Measurements from ENCODE around the gene TTLL11.

The TTLL11 gene

GRCh38 chr9:122125158-122125508 is 32.0 kb upstream of the TTLL11 start:
- peak; percentile 80 for DNase-seq (ENCODE audit: low read depth)

- no peak for DNase-seq (ENCODE audit: low read depth)
Observed at GRCh38 chr9:122124528-122124927, 31.4 kb upstream of the TTLL11 start.

- DNase-seq (ENCODE audit: low read depth), result no peak
Observed at GRCh38 chr9:122124048-122124447, 30.9 kb upstream of the TTLL11 start.

GRCh38 chr9:122122903-122123632 is 30.0 kb upstream of the TTLL11 start:
- peak; percentile 74 for DNase-seq (ENCODE audit: low read depth)

GRCh38 chr9:122122468-122122867 is 29.4 kb upstream of the TTLL11 start:
- no peak for DNase-seq (ENCODE audit: low read depth)

GRCh38 chr9:122121931-122122330 is 28.8 kb upstream of the TTLL11 start:
- DNase-seq (ENCODE audit: low read depth), result no peak

GRCh38 chr9:122121391-122121790 is 28.3 kb upstream of the TTLL11 start:
- DNase-seq (ENCODE audit: low read depth), result no peak

GRCh38 chr9:122120316-122121071 is 27.4 kb upstream of the TTLL11 start:
- no peak for DNase-seq (ENCODE audit: low read depth)

- DNase-seq (ENCODE audit: low read depth), result no peak
Observed at GRCh38 chr9:122119721-122120120, 26.6 kb upstream of the TTLL11 start.

- no peak for DNase-seq (ENCODE audit: low read depth)
Observed at GRCh38 chr9:122119166-122119521, 26.0 kb upstream of the TTLL11 start.

- no peak for DNase-seq (ENCODE audit: low read depth)
Observed at GRCh38 chr9:122118343-122119165, 25.4 kb upstream of the TTLL11 start.

GRCh38 chr9:122117241-122117640 is 24.1 kb upstream of the TTLL11 start:
- peak; percentile 24 for DNase-seq (ENCODE audit: low read depth)

- DNase-seq (ENCODE audit: low read depth), result no peak
Observed at GRCh38 chr9:122116448-122117173, 23.5 kb upstream of the TTLL11 start.

- DNase-seq (ENCODE audit: low read depth), result no peak
Observed at GRCh38 chr9:122116040-122116439, 22.9 kb upstream of the TTLL11 start.

- no peak for DNase-seq (ENCODE audit: low read depth)
Observed at GRCh38 chr9:122115176-122116035, 22.3 kb upstream of the TTLL11 start.

GRCh38 chr9:122113574-122113973 is 20.5 kb upstream of the TTLL11 start:
- no peak for DNase-seq (ENCODE audit: low read depth)

GRCh38 chr9:122112238-122112637 is 19.1 kb upstream of the TTLL11 start:
- no peak for DNase-seq (ENCODE audit: low read depth)

GRCh38 chr9:122111413-122112085 is 18.4 kb upstream of the TTLL11 start:
- no peak for DNase-seq (ENCODE audit: low read depth)

- no peak for DNase-seq (ENCODE audit: low read depth)
Observed at GRCh38 chr9:122110100-122110833, 17.2 kb upstream of the TTLL11 start.
